HEK293 (cell line): ENCODE results near the gene IQSEC1.
A peak's percentile ranks its signal among the peaks of the same experiment; 100 is the strongest.

Experiments
- CTCF ChIA-PET: fragments of 350-600 bp; formaldehyde crosslinking; extraction: SDS; loops from one replicate; lab custom pipeline; 2021; ENCODE audit warnings: antibody characterized with exemption; lab: Yijun Ruan, JAX
- POLR2A ChIA-PET: fragments of 300-600 bp; formaldehyde crosslinking; extraction: SDS; loops from one replicate; lab custom pipeline; 2020; ENCODE audit warnings: antibody characterized with exemption, inconsistent platforms; lab: Yijun Ruan, JAX
- H3K27ac ChIP-seq: fragments of 200-500 bp; sonication (Bioruptor generic); 2 replicates; pipeline ENCODE4 v1.5.1; 2014; ENCODE audit warnings: low read depth, low read length, control low read depth, inconsistent platforms; ENCODE audit errors: extremely low read depth
- H3K36me3 ChIP-seq, 2 experiments: fragments of 200-500 bp in 1 of 2; sonication (Bioruptor generic) in 1 of 2; 1 replicate in 1 of 2; 2 replicates in 1 of 2; pipeline ENCODE4 v1.5.1; 2014 to 2017; ENCODE audit warnings: inconsistent platforms in 2 of 2, low read length in 2 of 2; ENCODE audit not compliant: control insufficient read depth in 2 of 2, insufficient read depth in 1 of 2
- H3K4me1 ChIP-seq: fragments of 200-500 bp; sonication (Bioruptor generic); 2 replicates; pipeline ENCODE4 v1.5.1; 2014; ENCODE audit warnings: mild to moderate bottlenecking, low read length, inconsistent platforms; ENCODE audit not compliant: control insufficient read depth, insufficient read depth
- H3K4me3 ChIP-seq: 2 replicates; pipeline ENCODE4 v1.5.1; 2011; ENCODE audit warnings: low read depth, mild to moderate bottlenecking, control low read depth, low read length, moderate library complexity
- H3K9me3 ChIP-seq: fragments of 200-500 bp; sonication (Bioruptor generic); 2 replicates; pipeline ENCODE4 v1.5.1; 2014; ENCODE audit warnings: low read depth, low read length, inconsistent platforms; ENCODE audit not compliant: control insufficient read depth, insufficient read depth
- BCL11B ChIP-seq: fragments of 450-650 bp; formaldehyde crosslinking; IDR thresholded peaks from 2 replicates; pipeline ENCODE4 v1.5.1; 2016; ENCODE audit warnings: low read depth, missing biosample characterization, missing genetic modification characterization
- EGR2 ChIP-seq: fragments of 450-650 bp; formaldehyde crosslinking; IDR thresholded peaks from 2 replicates; pipeline ENCODE4 v1.5.1; 2016; ENCODE audit warnings: low read depth, missing biosample characterization, missing genetic modification characterization
- GLI4 ChIP-seq: fragments of 450-650 bp; formaldehyde crosslinking; IDR thresholded peaks from 2 replicates; pipeline ENCODE4 v1.5.1; 2016; ENCODE audit warnings: missing biosample characterization, missing genetic modification characterization
- KLF1 ChIP-seq: fragments of 450-650 bp; formaldehyde crosslinking; IDR thresholded peaks from 2 replicates; pipeline ENCODE4 v1.5.1; 2016; ENCODE audit warnings: missing biosample characterization, missing genetic modification characterization
- RBAK ChIP-seq: fragments of 450-650 bp; formaldehyde crosslinking; IDR thresholded peaks from 2 replicates; pipeline ENCODE4 v1.5.1; 2016; ENCODE audit warnings: missing biosample characterization, missing genetic modification characterization
- REST ChIP-seq: fragments of 450-650 bp; formaldehyde crosslinking; IDR thresholded peaks from 2 replicates; pipeline ENCODE4 v1.5.1; 2016; ENCODE audit warnings: missing biosample characterization, missing genetic modification characterization
- SCRT2 ChIP-seq: fragments of 450-650 bp; formaldehyde crosslinking; IDR thresholded peaks from 2 replicates; pipeline ENCODE4 v1.5.1; 2016; ENCODE audit warnings: missing biosample characterization, missing genetic modification characterization
- TCF7L2 ChIP-seq: IDR thresholded peaks from 2 replicates; pipeline ENCODE4 v1.6.1; 2011; ENCODE audit warnings: low read depth, mild to moderate bottlenecking, inconsistent platforms, low read length, moderate library complexity, borderline replicate concordance
- ZNF10 ChIP-seq: fragments of 450-650 bp; formaldehyde crosslinking; IDR thresholded peaks from 2 replicates; pipeline ENCODE4 v1.5.1; 2017; ENCODE audit warnings: missing biosample characterization, missing genetic modification characterization
- ZNF132 ChIP-seq: fragments of 450-650 bp; formaldehyde crosslinking; IDR thresholded peaks from 2 replicates; pipeline ENCODE4 v1.5.1; 2017; ENCODE audit warnings: missing biosample characterization, missing genetic modification characterization, borderline replicate concordance
- ZNF266 ChIP-seq: fragments of 450-650 bp; formaldehyde crosslinking; IDR thresholded peaks from 2 replicates; pipeline ENCODE4 v1.5.1; 2016; ENCODE audit warnings: missing biosample characterization, missing genetic modification characterization, low read depth
- ZNF341 ChIP-seq: fragments of 450-650 bp; formaldehyde crosslinking; IDR thresholded peaks from 2 replicates; pipeline ENCODE4; 2016; ENCODE audit warnings: low read depth, missing biosample characterization, missing genetic modification characterization
- ZNF394 ChIP-seq: fragments of 450-650 bp; formaldehyde crosslinking; IDR thresholded peaks from 2 replicates; pipeline ENCODE4 v1.5.1; 2016; ENCODE audit warnings: missing biosample characterization, missing genetic modification characterization, mild to moderate bottlenecking, moderate library complexity, borderline replicate concordance
- ZNF416 ChIP-seq: fragments of 450-650 bp; formaldehyde crosslinking; IDR thresholded peaks from 2 replicates; pipeline ENCODE4 v1.5.1; 2016; ENCODE audit warnings: missing biosample characterization, missing genetic modification characterization
- ZNF423 ChIP-seq: fragments of 450-650 bp; formaldehyde crosslinking; IDR thresholded peaks from 2 replicates; pipeline ENCODE4 v1.5.1; 2016; ENCODE audit warnings: missing biosample characterization, missing genetic modification characterization
- ZNF548 ChIP-seq: fragments of 450-650 bp; formaldehyde crosslinking; IDR thresholded peaks from 2 replicates; pipeline ENCODE4 v1.5.1; 2016; ENCODE audit warnings: missing biosample characterization, missing genetic modification characterization
- ZNF549 ChIP-seq: fragments of 450-650 bp; IDR thresholded peaks from 2 replicates; pipeline ENCODE4 v1.5.1; 2018; ENCODE audit warnings: missing biosample characterization, missing genetic modification characterization, mild to moderate bottlenecking, inconsistent platforms, moderate library complexity
- ZNF624 ChIP-seq: fragments of 450-650 bp; formaldehyde crosslinking; IDR thresholded peaks from 2 replicates; pipeline ENCODE4 v1.5.1; 2017; ENCODE audit warnings: missing biosample characterization, missing genetic modification characterization
- ZNF792 ChIP-seq: fragments of 450-650 bp; formaldehyde crosslinking; IDR thresholded peaks from 2 replicates; pipeline ENCODE4 v1.5.1; 2016; ENCODE audit warnings: missing biosample characterization, missing genetic modification characterization
- TF ChIP-seq, protein P1 (sequence below): fragments of 450-650 bp; formaldehyde crosslinking; IDR thresholded peaks from 2 replicates; pipeline ENCODE4 v1.5.1; 2017; ENCODE audit warnings: missing biosample characterization, missing genetic modification characterization
- TF ChIP-seq, protein P2 (sequence below): fragments of 450-650 bp; formaldehyde crosslinking; IDR thresholded peaks from 2 replicates; pipeline ENCODE4 v1.5.1; 2016; ENCODE audit warnings: missing biosample characterization, missing genetic modification characterization
- TF ChIP-seq, protein P3 (sequence below): IDR thresholded peaks from 2 replicates; pipeline ENCODE4 v1.6.1; 2011; ENCODE audit warnings: mild to moderate bottlenecking, low read depth, low read length, borderline replicate concordance
- TF ChIP-seq, protein P4 (sequence below): fragments of 450-650 bp; formaldehyde crosslinking; IDR thresholded peaks from 2 replicates; pipeline ENCODE4 v1.5.1; 2016; ENCODE audit warnings: missing biosample characterization, missing genetic modification characterization

The IQSEC1 gene

GRCh38 chr3:13077431-13078162 is 4.4 kb upstream of the IQSEC1 start:
- Histone ChIP-seq H3K4me3 (no peak overlapping the region), H3K27ac (no peak overlapping the region), H3K36me3 (no peaks in the 10 kb centered on the region), H3K4me1 (no peaks in the 10 kb centered on the region; the same call in 1 of the 2 replicates), H3K9me3 (no peaks in the 10 kb centered on the region)
- ChIA-PET POLR2A (no interaction called here), CTCF (no interaction called here)
- TF ChIP-seq RBAK = no peak
- TF ChIP-seq ZNF423 (tag by site-specific recombination) = no peak
- TF ChIP-seq ZNF394 (tag by site-specific recombination) = no peak
- peak; percentile 55 for TF ChIP-seq ZNF341
- TF ChIP-seq KLF1 = peak; percentile 54
- TF ChIP-seq SCRT2 (tag by site-specific recombination) = no peak
- TF ChIP-seq ZNF266 = no peak
- TF ChIP-seq ZNF549 = no peak
- TF ChIP-seq, protein P1, sequence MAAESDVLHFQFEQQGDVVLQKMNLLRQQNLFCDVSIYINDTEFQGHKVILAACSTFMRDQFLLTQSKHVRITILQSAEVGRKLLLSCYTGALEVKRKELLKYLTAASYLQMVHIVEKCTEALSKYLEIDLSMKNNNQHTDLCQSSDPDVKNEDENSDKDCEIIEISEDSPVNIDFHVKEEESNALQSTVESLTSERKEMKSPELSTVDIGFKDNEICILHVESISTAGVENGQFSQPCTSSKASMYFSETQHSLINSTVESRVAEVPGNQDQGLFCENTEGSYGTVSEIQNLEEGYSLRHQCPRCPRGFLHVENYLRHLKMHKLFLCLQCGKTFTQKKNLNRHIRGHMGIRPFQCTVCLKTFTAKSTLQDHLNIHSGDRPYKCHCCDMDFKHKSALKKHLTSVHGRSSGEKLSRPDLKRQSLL (tag by site-specific recombination) = no peak
- TF ChIP-seq ZNF416 (tag by site-specific recombination) = no peak
- TF ChIP-seq, protein P2, sequence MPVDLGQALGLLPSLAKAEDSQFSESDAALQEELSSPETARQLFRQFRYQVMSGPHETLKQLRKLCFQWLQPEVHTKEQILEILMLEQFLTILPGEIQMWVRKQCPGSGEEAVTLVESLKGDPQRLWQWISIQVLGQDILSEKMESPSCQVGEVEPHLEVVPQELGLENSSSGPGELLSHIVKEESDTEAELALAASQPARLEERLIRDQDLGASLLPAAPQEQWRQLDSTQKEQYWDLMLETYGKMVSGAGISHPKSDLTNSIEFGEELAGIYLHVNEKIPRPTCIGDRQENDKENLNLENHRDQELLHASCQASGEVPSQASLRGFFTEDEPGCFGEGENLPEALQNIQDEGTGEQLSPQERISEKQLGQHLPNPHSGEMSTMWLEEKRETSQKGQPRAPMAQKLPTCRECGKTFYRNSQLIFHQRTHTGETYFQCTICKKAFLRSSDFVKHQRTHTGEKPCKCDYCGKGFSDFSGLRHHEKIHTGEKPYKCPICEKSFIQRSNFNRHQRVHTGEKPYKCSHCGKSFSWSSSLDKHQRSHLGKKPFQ (tag by site-specific recombination) = no peak
- no peak for TF ChIP-seq ZNF792 (tag by site-specific recombination)
- TF ChIP-seq BCL11B (tag by site-specific recombination) = no peak
- no peak for TF ChIP-seq TCF7L2

DNA sequence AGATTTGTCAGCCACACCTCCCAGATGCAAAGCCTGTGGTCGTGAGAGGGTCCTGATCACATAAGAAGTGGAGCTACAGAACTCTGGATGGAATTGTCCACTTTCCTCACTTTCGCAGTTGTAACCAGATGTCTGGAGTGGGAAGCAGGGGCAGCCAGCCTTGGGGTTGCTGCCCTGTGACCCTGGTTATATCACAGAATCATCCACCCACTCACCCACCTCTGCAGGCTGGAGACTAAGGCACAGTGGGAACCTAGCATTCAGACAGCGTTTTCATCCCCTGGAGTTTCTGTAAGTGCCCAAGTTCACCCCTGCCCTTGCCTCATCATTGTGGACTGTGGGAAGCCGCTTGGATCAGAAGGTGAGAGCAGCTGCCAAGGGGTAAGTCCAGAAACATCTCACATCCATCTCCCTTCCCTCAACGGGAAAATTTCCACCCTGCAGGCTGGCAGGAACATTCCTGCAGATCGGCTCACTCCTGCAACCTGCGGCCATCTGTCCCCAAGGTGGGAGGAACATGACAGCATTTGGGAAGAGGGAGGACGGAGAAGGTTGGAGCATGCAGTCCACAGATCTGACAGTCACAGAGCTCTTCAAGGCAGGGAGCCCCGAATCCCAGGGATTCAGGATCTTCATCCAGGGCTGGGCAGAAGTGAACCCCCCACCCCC is 2.9 kb upstream of the IQSEC1 start:
- Histone ChIP-seq H3K4me1 (no peaks in the 10 kb centered on the region; the same call in 1 of the 2 replicates), H3K4me3 (no peak overlapping the region)
- TF ChIP-seq, protein P3, sequence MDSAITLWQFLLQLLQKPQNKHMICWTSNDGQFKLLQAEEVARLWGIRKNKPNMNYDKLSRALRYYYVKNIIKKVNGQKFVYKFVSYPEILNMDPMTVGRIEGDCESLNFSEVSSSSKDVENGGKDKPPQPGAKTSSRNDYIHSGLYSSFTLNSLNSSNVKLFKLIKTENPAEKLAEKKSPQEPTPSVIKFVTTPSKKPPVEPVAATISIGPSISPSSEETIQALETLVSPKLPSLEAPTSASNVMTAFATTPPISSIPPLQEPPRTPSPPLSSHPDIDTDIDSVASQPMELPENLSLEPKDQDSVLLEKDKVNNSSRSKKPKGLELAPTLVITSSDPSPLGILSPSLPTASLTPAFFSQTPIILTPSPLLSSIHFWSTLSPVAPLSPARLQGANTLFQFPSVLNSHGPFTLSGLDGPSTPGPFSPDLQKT = no peak
- 0 out of 2 replicates have a peak, but pooled peaks have one; percentile 58 for TF ChIP-seq EGR2 (tag by site-specific recombination)
- no peak for TF ChIP-seq ZNF10 (tag by site-specific recombination)
- no peak for TF ChIP-seq GLI4
- TF ChIP-seq, all 188 proteins: peak for 1
- Histone ChIP-seq H3K36me3 (no peaks in the 10 kb centered on the region), H3K9me3 (no peaks in the 10 kb centered on the region), H3K27ac (no peak overlapping the region)
- ChIA-PET POLR2A (no interaction called here), CTCF (interaction anchor here (0.6 to 0.7 kb wide), 2 partner anchors 16 to 397 kb away, joined by 3 to 4 read pairs; no protein-coding TSS in a partner anchor)

GRCh38 chr3:13075318-13075717 is 2.1 kb upstream of the IQSEC1 start:
- H3K27ac ChIP-seq = no peak overlapping the region
- H3K36me3 ChIP-seq = no peaks in the 10 kb centered on the region
- no peaks in the 10 kb centered on the region for H3K9me3 ChIP-seq
- CTCF ChIA-PET = no interaction called here
- TF ChIP-seq, protein P4, sequence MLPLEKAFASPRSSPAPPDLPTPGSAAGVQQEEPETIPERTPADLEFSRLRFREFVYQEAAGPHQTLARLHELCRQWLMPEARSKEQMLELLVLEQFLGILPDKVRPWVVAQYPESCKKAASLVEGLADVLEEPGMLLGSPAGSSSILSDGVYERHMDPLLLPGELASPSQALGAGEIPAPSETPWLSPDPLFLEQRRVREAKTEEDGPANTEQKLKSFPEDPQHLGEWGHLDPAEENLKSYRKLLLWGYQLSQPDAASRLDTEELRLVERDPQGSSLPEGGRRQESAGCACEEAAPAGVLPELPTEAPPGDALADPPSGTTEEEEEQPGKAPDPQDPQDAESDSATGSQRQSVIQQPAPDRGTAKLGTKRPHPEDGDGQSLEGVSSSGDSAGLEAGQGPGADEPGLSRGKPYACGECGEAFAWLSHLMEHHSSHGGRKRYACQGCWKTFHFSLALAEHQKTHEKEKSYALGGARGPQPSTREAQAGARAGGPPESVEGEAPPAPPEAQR (tag by site-specific recombination) = no peak
- TF ChIP-seq ZNF624 (tag by site-specific recombination) (no peak), ZNF132 (tag by site-specific recombination) (no peak), ZNF548 (tag by site-specific recombination) (no peak), REST (no peak)
- H3K4me3 ChIP-seq = no peak overlapping the region
- POLR2A ChIA-PET = no interaction called here
- no peaks in the 10 kb centered on the region; the same call in 1 of the 2 replicates for H3K4me1 ChIP-seq
